Stimulated activated CD8-positive, alpha-beta memory T cell treated with anti-CD3 and anti-CD28 coated beads, Interleukin-7, amount 100 ng/mL, for 1 hour (primary cell): ENCODE data around the gene CEP78.
A peak's percentile ranks its signal among the peaks of the same experiment; 100 is the strongest.
"Not testable (repeated sequence)": the region's sequence is repeated elsewhere in the genome, so short reads cannot be mapped to it uniquely, and the experiment has no call there.

ENCODE experiments used
- DNase-seq, 2 donors: peaks; one replicate each; pipeline ENCODE4 v3.0.0-alpha.2; 2020; ENCODE audit warnings: low read depth in 2 of 2

The CEP78 gene, protein sequence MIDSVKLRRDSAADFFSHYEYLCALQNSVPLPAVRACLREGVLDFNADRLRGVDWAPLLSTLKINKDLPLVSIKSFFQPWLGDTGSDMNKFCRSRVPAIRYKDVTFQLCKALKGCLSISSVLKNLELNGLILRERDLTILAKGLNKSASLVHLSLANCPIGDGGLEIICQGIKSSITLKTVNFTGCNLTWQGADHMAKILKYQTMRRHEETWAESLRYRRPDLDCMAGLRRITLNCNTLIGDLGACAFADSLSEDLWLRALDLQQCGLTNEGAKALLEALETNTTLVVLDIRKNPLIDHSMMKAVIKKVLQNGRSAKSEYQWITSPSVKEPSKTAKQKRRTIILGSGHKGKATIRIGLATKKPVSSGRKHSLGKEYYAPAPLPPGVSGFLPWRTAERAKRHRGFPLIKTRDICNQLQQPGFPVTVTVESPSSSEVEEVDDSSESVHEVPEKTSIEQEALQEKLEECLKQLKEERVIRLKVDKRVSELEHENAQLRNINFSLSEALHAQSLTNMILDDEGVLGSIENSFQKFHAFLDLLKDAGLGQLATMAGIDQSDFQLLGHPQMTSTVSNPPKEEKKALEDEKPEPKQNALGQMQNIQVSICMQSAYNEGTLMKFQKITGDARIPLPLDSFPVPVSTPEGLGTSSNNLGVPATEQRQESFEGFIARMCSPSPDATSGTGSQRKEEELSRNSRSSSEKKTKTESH

DNA sequence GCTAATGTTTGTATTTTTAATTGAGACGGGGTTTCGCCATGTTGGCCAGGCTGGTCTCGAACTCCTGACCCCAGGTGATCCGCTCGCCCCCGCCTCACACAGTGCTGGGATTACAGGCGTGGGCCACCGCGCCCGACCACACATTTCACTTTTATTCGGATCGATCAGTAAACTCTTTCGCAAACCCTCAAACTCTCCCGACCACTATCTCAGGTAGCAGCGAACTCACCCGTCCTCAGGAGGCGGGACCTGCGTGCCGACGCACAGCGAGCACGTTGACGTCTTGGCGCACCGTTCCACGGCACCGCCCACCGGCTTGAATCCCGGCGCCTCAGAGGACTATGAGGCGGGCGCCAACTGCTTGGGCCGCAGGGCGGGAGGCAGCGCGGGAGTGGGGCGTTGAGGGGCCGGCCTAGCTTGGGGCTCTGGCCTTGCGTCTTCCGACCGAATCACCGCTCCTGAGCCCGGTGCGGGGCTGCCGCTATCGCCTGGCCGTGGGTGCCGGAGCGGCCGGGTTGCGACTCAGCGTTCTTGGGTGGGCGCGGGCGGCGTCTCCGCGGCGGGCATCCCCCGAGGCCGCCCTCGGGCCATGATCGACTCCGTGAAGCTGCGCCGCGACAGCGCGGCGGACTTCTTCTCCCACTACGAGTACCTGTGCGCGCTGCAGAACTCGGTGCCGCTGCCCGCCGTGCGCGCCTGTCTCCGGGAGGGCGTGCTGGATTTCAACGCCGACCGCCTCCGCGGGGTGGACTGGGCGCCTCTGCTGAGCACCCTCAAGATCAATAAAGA lies at the start of gene CEP78:
Gene CEP78 (plus strand): TSS at position 314 of the 789 bp plus-strand sequence. CDS start 276 bp downstream, at position 590.
- peak; percentile 65 to 75 for DNase-seq

DNA sequence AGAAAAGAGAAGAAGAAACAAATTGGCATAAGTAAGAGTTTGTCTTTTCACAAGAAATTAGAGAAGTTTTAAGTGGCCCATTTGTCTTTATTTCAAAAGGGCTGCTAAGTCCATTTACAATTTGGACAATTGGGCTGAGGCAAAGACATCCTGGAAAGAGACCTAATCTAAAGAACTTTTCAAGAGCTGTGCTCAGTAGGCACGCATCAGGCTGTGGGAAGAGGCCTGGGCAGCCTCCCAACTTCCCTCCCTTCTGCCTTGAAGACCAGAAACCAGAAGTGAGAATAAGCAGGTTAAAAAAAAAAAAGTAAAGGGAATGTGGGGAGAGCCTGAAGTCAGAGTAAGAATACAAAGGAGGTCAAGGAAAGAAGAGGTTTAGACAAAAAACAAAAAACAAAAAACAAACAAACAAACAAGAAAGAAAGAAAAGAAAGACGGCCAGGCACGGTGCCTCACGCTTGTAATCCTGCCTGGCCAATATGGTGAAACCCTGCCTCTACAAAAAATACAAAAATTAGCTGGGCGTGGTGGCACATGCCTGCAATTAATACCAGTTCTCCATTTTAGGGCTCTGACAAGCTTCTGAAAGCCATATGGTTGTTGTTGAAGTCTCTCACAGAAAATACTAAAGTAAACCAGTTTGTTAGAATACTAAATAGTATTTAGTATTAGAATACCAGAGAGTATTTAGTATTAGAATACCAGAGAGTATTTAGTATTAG lies 48.0 kb upstream of the CEP78 start:
- DNase-seq = no peak

DNA sequence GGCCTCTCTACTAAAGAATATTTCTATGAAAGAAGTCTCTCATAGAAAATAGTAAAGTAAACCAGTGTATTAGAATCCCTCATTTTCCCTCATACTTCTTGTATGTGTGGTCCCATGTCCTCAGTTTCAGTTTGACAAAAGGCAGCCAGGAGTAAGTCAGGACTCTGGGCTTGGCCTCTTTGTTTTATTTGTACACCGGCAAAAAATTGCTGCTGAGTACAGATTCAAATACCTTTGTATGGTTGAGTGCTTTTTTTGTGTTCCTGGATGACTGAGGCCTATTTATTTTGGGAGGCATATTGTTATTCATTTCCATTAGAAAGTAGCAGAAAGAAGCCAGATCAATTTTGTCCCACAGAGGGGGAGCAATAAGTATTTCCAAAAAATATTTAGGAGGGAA lies 47.3 kb upstream of the CEP78 start:
- no peak for DNase-seq

DNA sequence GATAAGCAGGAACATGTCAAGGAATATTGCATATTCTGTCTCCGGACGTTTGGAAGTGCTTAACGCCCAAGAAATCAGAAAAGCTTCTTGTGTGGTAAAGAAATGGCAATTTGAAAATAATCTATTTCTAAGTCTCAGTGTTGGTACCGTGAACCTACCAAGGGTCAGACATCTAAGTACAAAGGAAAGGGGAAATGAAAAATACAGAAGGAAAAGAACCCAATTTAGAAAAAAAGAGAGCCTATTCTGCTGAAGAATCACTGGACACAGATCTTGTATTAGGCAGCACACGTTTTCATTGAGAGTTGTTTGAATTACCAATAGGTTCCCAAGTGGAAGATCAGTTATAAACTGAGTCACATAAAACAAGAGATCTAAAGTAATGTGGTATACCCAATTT lies 46.9 kb upstream of the CEP78 start:
- DNase-seq = no peak

DNA sequence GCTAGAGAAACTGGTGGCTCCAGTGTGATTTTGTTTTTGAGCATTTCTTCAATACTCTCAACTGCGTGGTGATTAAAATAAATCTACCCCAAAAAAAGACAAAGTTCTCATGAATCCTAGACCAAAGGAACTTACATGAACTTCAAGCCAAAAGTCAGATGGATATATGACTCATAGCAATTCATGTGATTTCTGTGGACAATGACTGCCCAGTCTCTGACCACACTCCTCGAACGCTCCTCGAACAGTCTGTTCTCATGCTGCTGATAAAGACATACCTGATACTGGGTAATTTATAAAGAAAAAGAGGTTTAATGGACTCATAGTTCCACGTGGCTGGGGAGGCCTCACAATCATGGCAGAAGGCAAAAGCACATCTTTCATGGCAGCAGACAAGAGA lies 46.4 kb upstream of the CEP78 start:
- no peak for DNase-seq

DNA sequence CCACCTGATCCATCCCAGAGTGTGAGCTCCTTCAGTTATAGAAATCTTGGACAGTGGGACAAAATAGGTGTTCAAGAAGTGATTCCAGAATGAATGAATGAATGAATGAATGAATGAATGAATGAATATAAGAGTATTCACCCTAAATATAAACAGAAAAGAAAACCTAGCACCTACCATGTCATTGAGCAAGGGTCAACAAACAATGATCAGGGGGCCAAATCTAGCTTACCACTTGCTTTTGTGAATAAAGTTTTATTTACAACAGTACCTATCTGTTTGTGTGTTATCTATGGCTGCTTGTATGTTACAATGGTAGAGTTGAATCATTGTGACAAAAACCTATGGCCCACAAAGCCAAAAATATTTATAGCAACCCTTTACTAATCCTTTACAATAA lies 43.9 kb upstream of the CEP78 start:
- no peak for DNase-seq

DNA sequence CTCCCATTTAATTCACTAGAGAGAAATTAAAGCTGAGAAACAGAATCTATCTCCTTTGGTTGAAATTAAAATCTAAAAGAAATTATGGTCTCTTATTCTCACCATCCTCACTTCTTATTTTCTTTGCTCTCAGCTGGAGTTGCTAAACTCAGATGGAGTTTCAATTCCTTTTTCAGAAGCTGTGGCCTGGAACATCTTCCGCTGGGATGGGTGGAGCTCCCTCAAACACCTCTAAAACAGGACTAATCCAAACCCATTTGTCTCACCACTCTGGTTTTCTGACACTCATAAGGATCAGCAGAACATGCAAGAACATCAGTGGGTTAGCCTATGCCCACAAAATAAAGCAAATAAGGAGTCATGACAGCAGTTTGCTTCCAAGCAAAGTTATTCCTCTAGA lies 39.6 kb upstream of the CEP78 start:
- no peak for DNase-seq

DNA sequence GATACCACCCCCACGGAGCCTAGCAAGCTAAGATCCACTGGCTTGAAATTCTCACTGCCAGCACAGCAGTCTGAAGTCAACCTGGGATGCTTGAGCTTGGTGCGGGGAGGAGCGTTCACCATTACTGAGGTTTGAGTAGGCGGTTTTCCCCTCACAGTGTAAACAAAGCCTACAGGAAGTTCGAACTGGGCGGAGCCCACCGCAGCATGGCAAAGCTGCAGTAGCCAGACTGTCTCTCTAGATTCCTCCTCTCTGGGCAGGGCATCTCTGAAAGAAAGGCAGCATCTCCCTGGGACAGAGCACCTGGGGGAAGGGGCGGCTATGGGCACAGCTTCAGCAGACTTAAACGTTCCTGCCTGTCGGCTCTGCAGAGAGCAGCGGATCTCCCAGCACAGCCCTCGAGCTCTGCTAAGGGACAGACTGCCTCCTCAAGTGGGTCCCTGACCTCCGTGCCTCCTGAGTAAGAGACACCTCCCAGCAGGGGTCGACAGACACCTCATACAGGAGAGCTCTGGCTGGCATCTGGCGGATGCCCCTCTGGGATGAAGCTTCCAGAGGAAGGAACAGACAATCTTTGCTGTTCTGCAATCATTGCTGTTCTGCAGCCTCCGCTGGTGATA lies 34.6 kb upstream of the CEP78 start:
- peak; percentile 27 for DNase-seq

DNA sequence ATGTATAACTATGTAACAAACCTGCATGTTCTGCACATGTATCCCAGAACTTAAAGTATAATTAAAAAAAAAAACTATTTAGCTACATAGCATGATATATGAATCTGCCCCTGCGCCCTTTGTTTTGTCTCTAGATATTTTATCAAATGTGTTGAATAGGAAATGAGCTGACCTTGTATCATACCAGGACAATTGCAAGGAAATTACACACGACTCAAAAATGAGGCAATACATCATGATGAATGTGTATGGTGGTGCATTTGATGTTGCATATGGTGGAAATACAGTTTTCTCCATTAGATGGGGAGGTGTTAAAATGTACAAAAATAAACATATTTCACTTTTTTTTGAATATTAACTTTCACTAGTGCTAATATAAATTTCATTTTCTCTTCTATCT lies 28.6 kb upstream of the CEP78 start:
- DNase-seq = no peak

DNA sequence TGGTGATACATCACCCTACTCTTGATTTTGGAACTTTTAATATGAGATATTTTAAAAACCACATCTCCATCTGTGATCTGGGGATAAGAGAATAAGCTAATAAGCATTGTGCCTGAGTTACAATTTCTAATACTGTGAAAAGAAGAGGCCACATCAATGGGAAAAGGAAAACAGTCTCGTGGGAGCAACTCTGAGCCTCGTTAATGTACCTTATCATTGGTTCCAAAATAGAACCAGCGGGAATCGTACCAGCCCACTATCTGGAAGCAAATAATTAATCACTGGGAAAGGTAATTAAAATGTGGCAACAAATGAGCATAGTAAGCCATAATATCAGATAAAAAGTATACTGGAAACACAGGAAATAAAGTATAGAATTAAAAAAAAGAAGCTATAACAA lies 28.0 kb upstream of the CEP78 start:
- DNase-seq = no peak

DNA sequence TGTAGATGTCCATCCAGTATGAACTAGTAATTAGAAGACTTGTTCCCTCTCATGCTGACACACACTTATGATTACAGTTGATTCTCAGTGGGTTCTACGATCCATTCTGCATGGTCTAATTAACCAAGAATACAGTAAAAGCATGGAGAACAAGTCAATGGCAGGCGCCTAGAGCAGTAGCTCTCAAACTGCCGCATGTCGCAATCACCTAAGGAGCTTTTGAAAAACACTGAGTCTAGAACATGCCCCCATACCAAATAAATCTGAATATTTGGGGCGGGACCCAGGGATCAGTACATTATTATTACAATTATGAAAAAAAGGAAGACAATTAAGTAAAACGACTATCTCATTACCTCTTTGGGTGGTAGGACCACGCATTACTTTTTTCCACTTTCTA lies 26.7 kb upstream of the CEP78 start:
- DNase-seq = no peak

DNA sequence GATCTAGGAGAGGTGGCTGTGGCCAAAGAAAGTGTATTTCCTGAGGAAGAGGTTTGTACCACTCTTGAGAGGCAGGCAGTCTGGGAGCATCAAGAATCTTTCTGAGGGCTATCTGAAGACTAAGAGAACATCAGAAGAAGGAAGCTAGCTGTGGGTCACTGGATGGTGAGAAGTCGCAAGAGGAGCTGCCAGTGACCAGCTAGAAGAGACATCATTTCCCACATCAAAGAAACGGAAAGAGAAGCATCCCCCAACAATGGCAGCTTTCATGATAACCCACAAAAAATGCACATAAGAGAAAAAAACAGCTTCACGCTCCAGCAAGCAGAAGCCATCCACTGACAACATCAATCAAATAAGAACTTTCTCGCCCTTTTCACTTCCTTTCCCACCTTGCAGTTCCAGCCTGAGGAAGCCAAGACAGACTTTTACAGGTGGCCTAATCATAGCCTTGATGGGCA lies 25.0 kb upstream of the CEP78 start:
- DNase-seq = no peak

DNA sequence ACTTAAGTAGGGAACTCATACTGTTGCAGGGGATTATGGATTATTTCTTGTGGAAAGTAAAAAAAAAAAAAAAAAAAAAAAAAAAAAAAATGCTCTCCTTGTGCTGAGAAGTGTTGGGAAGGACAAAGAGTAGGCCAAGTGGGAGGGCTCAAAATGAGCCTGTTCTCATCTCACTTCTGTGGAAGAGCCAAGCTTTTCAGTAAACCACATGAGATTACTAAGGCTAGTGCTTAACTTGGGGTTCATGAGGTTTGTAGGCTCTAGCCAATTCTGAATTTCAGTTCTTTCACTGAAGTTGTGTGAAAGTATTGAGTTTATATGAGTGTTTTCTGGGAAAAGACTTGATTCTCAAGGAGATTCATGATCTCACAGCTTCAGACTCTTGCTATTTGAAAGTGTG lies 23.0 kb upstream of the CEP78 start:
- DNase-seq = no peak

DNA sequence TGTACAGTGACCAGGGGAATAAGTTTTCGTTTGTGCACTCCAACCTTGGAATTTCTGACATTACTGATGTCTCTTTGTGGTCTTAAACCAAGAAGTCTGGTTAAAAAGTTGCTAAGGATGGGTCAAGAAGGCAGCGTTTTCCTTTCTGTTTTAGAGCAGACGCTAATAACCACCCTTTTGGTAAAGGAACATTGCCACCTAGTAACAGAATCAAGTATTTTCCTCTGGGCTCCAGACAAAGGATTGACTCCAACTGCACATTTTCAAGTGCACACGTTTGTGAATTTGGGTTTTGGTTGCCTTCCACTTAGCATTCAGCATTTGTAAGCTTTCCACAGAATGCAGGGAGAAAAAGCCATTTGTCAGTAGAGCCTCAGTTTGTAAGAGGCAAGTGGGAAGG lies 22.2 kb upstream of the CEP78 start:
- DNase-seq = no peak

DNA sequence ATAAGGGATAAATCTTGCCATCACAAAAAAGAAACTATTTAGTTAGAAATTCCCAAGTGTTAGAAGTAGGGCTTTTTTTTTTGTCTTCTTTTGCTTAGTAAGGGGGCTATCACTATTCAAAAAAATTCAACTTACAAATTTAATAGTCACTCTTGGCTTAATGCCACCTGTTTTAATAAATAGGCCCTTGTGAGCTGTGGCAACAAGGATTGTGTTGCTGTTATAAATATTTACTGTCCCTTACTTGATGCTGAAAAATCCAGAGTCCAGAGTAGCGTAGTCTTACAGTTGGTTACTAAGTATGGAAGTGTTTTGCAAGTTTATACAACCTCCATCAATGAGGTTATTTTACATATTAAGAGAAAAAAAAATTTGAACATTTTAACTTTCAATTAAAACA lies 21.4 kb upstream of the CEP78 start:
- no peak for DNase-seq

DNA sequence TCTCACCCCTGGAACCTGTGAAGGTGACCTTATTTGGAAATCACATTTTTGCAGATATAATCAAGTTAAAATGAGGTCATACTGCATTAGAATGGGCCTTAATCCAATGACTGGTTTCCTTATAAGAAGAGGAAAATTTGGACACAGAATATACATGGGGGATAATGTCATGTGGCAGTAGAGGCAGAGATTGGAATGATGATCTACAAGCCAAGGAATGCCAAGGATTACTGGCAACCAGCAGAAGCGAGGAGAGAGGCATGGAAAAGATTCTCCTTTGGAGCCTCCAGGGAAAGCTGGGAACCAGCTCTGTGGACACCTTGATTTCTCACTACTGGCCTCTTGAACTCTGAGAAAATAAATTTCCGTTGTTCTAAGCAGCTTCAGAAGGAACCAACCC lies 20.2 kb upstream of the CEP78 start:
- no peak for DNase-seq

DNA sequence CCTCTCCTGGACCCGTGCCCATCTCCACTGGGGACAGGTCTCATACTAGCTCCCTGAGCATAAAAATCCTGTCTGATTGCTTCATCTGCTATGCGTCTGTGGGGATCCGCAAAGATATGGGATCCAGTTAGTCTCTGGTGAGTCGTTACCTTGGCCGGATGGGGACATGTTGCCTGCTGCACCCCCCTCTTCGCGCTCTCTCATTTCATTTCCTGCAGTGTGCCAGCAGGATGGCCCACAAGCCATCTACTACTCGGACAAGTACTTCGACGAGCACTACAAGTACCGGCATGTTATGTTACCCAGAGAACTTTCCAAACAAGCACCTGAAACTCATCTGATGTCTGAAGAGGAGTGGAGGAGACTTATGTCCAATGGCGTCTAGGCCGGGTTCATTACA lies 17.0 kb upstream of the CEP78 start:
- DNase-seq = no peak

DNA sequence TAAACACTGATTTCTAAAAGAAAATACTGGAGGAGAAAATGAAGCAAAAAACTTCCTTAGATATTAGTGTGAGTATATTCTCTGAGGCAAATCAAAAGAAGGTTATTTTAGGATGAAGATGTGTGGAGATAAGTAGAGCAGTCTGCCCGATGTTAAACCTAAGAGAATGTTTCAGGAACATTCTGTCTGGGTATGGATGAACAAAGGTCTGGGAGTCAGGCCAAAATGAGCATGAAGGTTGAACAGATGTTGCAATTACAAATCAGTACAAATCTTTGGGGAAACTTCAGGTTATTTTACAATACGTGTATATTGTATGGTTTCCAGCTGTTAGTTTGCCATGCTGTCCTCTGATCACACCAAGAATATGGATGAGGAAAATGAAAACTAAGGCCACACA lies 14.4 kb upstream of the CEP78 start:
- DNase-seq = no peak

DNA sequence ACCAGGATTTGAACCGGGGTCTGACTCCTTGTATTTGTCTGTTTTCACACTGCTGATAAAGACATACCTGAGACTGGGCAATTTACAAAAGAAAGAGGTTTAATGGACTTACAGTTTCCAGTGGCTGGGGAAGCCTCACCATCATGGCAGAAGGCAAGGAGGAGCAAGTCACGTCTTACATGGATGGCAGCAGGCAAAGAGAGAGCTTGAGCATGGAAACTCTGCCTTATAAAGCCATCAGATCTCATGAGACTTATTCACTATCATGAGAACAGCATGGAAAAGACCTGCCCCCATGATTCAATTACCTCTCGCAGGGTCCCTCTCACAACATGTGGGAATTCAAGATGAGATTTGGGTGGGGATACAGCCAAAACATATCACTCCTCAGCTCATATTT lies 14.0 kb upstream of the CEP78 start:
- not testable (repeated sequence) for DNase-seq

DNA sequence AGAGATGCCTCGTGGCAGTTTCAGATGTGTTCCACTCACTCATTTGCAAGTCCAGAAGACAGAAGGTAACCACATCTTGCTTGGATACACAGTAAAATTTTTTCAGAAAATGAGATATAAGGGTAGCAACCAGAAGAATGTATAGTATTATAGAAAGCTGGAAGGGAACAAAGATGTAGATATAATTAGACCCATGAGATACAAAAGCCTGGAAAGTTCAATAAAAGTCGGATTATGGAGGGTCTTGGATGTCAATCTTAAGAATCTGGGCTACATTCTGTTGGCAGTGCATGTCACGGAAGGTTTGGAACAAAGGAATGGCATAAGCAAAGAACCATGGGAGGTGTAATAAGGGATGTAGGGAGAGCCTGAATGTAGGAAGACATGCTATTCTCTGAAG lies 5.1 kb upstream of the CEP78 start:
- no peak for DNase-seq

DNA sequence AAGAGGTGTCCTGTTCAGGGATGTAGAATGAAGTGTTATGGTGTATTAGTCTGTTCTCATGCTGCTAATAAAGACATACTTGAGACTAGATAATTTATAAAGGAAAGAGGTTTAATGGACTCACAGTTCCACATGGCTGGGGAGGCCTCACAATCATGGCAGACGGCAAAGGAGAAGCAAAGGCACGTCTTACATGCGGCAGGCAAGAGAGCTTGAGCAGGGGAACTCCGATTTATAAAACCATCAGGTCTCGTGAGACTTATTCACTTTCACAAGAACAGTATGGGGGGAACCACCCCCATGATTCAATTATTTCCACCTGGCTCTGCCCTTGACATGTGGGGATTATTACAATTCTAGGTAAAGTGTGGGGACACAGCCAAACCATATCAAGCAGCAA lies 3.4 kb upstream of the CEP78 start:
- not testable (repeated sequence) for DNase-seq
